ENCODE data around the gene MOV10. TPM values are rescaled to one million over a fixed set of nuclear protein-coding genes. Genes with fewer than 3 reads are reported as not detected.

Gene MOV10
- total and polyA plus RNA-seq, 10 of the 15 experiments (the other 5 are each of a cell fraction or from before 2014, with no cell fraction given) = 21.0 to 80.3 (median 49.8) TPM

DNA sequence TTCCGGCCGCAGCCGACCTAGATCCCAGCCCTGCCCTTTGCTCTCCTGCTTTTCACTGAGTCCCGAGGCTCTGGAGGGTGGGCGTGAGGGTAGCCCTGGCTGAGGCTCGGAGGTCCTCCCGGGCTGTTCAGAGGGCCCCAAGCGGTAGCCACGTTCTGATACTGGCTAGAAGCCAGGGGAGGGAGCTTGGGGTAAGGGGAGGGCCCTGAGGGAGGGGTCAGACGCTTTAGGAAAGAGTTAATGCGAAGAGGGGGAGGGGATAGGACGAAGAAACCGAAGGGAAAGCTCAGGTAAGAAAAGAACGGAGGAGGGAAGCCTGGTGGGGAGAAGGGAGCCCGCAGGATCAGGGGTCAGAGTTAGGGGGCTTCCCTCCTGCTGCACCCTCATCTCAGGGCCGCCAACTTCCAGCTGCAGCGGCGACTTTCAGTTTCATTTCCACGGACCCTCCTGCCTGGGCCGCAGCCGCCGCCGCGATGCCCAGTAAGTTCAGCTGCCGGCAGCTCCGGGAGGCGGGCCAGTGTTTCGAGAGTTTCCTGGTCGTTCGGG, at the start of gene MOV10 (continued):
- TF ChIP-seq SIX5 (IDR thresholded peaks at IDR 0.05; ENCODE audit: low read depth, low read length, severe bottlenecking) (no peak), MYB (IDR thresholded peaks at IDR 0.05; ENCODE audit: borderline replicate concordance, low read depth, low read length) (no peak), SMARCA5 (IDR thresholded peaks at IDR 0.05) (no peak), MEF2B (IDR thresholded peaks at IDR 0.05; ENCODE audit: partially characterized antibody, poor library complexity, severe bottlenecking) (peak; percentile 20), MLLT1 (IDR thresholded peaks at IDR 0.05) (peak; percentile 61; the same call in 1 of the 2 replicates), CBX3 (IDR thresholded peaks at IDR 0.05; ENCODE audit: borderline replicate concordance, low read depth) (no peak), MEF2A (IDR thresholded peaks at IDR 0.05; ENCODE audit: insufficient read depth, low read depth, low read length) (no peak), POLR2AphosphoS2 (IDR thresholded peaks at IDR 0.05; ENCODE audit: low read depth, low read length) (peak; percentile 91), CUX1 (IDR thresholded peaks at IDR 0.05; ENCODE audit: insufficient replicate concordance, low read depth, low read length) (no peak), DPF2 (IDR thresholded peaks at IDR 0.05) (no peak)
- TF ChIP-seq, protein P1, sequence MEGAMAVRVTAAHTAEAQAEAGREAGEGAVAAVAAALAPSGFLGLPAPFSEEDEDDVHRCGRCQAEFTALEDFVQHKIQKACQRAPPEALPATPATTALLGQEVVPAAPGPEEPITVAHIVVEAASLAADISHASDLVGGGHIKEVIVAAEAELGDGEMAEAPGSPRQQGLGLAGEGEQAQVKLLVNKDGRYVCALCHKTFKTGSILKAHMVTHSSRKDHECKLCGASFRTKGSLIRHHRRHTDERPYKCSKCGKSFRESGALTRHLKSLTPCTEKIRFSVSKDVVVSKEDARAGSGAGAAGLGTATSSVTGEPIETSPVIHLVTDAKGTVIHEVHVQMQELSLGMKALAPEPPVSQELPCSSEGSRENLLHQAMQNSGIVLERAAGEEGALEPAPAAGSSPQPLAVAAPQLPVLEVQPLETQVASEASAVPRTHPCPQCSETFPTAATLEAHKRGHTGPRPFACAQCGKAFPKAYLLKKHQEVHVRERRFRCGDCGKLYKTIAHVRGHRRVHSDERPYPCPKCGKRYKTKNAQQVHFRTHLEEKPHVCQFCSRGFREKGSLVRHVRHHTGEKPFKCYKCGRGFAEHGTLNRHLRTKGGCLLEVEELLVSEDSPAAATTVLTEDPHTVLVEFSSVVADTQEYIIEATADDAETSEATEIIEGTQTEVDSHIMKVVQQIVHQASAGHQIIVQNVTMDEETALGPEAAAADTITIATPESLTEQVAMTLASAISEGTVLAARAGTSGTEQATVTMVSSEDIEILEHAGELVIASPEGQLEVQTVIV (IDR thresholded peaks at IDR 0.05; ENCODE audit: borderline replicate concordance, partially characterized antibody) = no peak
- TF ChIP-seq, protein P2, sequence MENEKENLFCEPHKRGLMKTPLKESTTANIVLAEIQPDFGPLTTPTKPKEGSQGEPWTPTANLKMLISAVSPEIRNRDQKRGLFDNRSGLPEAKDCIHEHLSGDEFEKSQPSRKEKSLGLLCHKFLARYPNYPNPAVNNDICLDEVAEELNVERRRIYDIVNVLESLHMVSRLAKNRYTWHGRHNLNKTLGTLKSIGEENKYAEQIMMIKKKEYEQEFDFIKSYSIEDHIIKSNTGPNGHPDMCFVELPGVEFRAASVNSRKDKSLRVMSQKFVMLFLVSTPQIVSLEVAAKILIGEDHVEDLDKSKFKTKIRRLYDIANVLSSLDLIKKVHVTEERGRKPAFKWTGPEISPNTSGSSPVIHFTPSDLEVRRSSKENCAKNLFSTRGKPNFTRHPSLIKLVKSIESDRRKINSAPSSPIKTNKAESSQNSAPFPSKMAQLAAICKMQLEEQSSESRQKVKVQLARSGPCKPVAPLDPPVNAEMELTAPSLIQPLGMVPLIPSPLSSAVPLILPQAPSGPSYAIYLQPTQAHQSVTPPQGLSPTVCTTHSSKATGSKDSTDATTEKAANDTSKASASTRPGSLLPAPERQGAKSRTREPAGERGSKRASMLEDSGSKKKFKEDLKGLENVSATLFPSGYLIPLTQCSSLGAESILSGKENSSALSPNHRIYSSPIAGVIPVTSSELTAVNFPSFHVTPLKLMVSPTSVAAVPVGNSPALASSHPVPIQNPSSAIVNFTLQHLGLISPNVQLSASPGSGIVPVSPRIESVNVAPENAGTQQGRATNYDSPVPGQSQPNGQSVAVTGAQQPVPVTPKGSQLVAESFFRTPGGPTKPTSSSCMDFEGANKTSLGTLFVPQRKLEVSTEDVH (IDR thresholded peaks at IDR 0.05; ENCODE audit: low read depth, partially characterized antibody) = no peak

All from GM12878 (cell line).